H9 (cell line): ENCODE data around the gene ACTN4. TPM values are rescaled to one million over a fixed set of nuclear protein-coding genes. Genes with fewer than 3 reads are reported as not detected.

ENCODE experiments used
- DNase-seq: peaks from one replicate; pipeline ENCODE4 v3.0.0-alpha.2; 2017
- H2AFZ ChIP-seq: one replicate; pipeline ENCODE4 v1.6.1; 2013; ENCODE audit warnings: mild to moderate bottlenecking, low read length, control low read depth, moderate library complexity
- H2AK5ac ChIP-seq: 2 replicates; pipeline ENCODE4 v1.6.1; 2013; ENCODE audit warnings: low read length, control low read depth, mixed read lengths; ENCODE audit not compliant: insufficient read length
- H2BK120ac ChIP-seq: one replicate; pipeline ENCODE4 v1.6.1; 2013; ENCODE audit warnings: low read depth, mild to moderate bottlenecking, low read length, control low read depth, inconsistent platforms; ENCODE audit not compliant: poor library complexity, severe bottlenecking
- H2BK12ac ChIP-seq: 2 replicates; pipeline ENCODE4 v1.6.1; 2013; ENCODE audit warnings: low read length, control low read depth, mixed read lengths, low read depth; ENCODE audit not compliant: insufficient read length
- H2BK15ac ChIP-seq: 2 replicates; pipeline ENCODE4 v1.6.1; 2013; ENCODE audit warnings: low read depth, low read length, control low read depth
- H2BK20ac ChIP-seq: one replicate; pipeline ENCODE4 v1.6.1; 2013; ENCODE audit warnings: low read depth, mild to moderate bottlenecking, low read length, control low read depth, inconsistent platforms; ENCODE audit not compliant: poor library complexity, severe bottlenecking
- H2BK5ac ChIP-seq: 2 replicates; pipeline ENCODE4 v1.6.1; 2013; ENCODE audit warnings: low read length, control low read depth, mixed read lengths; ENCODE audit not compliant: insufficient read length
- H3K14ac ChIP-seq: 2 replicates; pipeline ENCODE4 v1.6.1; 2013; ENCODE audit warnings: low read length, control low read depth; ENCODE audit not compliant: insufficient read depth
- H3K18ac ChIP-seq: 2 replicates; pipeline ENCODE4 v1.6.1; 2013; ENCODE audit warnings: low read depth, mild to moderate bottlenecking, mixed read lengths, low read length, control low read depth; ENCODE audit not compliant: insufficient read length
- H3K23ac ChIP-seq: 2 replicates; pipeline ENCODE4 v1.6.1; 2013; ENCODE audit warnings: low read length, control low read depth, mixed read lengths, low read depth; ENCODE audit not compliant: insufficient read length
- H3K23me2 ChIP-seq: 2 replicates; pipeline ENCODE4 v1.6.1; 2013; ENCODE audit warnings: low read depth, mild to moderate bottlenecking, mixed read lengths, low read length, control low read depth; ENCODE audit not compliant: insufficient read length, poor library complexity, severe bottlenecking
- H3K27ac ChIP-seq: 2 replicates; pipeline ENCODE4 v1.5.1; 2013; ENCODE audit warnings: low read length, control low read depth, mixed read lengths, low read depth; ENCODE audit not compliant: insufficient read length
- H3K27me3 ChIP-seq: 2 replicates; pipeline ENCODE4 v1.6.1; 2013; ENCODE audit warnings: low read length, control low read depth, inconsistent platforms; ENCODE audit not compliant: insufficient read depth
- H3K4ac ChIP-seq: 2 replicates; pipeline ENCODE4 v1.6.1; 2013; ENCODE audit warnings: low read depth, mild to moderate bottlenecking, control low read depth, inconsistent platforms, low read length, moderate library complexity
- H3K4me1 ChIP-seq: 2 replicates; pipeline ENCODE4 v1.6.1; 2013; ENCODE audit warnings: low read length, control low read depth, inconsistent platforms; ENCODE audit not compliant: insufficient read depth
- H3K4me2 ChIP-seq: 2 replicates; pipeline ENCODE4 v1.6.1; 2013; ENCODE audit warnings: low read length, control low read depth, mixed read lengths; ENCODE audit not compliant: insufficient read length, insufficient read depth
- H3K56ac ChIP-seq: 2 replicates; pipeline ENCODE4 v1.6.1; 2013; ENCODE audit warnings: low read depth, mild to moderate bottlenecking, mixed read lengths, low read length, control low read depth; ENCODE audit not compliant: insufficient read length
- H3K79me1 ChIP-seq: 2 replicates; pipeline ENCODE4 v1.6.1; 2013; ENCODE audit warnings: low read depth, mild to moderate bottlenecking, moderate library complexity, low read length, control low read depth, inconsistent platforms; ENCODE audit not compliant: insufficient read depth, poor library complexity, severe bottlenecking
- H3K79me2 ChIP-seq: 2 replicates; pipeline ENCODE4 v1.6.1; 2013; ENCODE audit warnings: low read length, control low read depth, inconsistent platforms; ENCODE audit not compliant: insufficient read depth
- H3K9ac ChIP-seq: 2 replicates; pipeline ENCODE4 v1.6.1; 2013; ENCODE audit warnings: low read length, control low read depth, mixed read lengths; ENCODE audit not compliant: insufficient read length; ENCODE audit errors: extremely low read depth
- H3K9me3 ChIP-seq: one replicate; pipeline ENCODE4 v1.6.1; 2013; ENCODE audit warnings: low read depth, low read length, inconsistent platforms; ENCODE audit not compliant: control insufficient read depth
- H3T11ph ChIP-seq: one replicate; pipeline ENCODE4 v1.6.1; 2013; ENCODE audit warnings: mild to moderate bottlenecking, low read length, control low read depth, inconsistent platforms
- H4K20me1 ChIP-seq: one replicate; pipeline ENCODE4 v1.6.1; 2013; ENCODE audit not compliant: control insufficient read depth, insufficient read length, insufficient read depth
- H4K5ac ChIP-seq: 2 replicates; pipeline ENCODE4 v1.6.1; 2013; ENCODE audit warnings: low read depth, mild to moderate bottlenecking, mixed read lengths, low read length, control low read depth; ENCODE audit not compliant: insufficient read length
- H4K8ac ChIP-seq: replicated peaks from 2 replicates; pipeline ENCODE4 v1.6.1; 2013; ENCODE audit warnings: low read length, control low read depth, mixed read lengths, low read depth; ENCODE audit not compliant: insufficient read length
- H4K91ac ChIP-seq: 2 replicates; pipeline ENCODE4 v1.6.1; 2013; ENCODE audit warnings: low read depth, mild to moderate bottlenecking, moderate library complexity, mixed read lengths, low read length, control low read depth; ENCODE audit not compliant: insufficient read length
- H3K27ac Mint-ChIP-seq, 3 experiments: 2 replicates in 2 of 3; 3 replicates in 1 of 3; pipeline ENCODE4 v1.8.0; 2020 to 2021; ENCODE audit warnings: mixed read lengths in 3 of 3, mild to moderate bottlenecking in 1 of 3, moderate library complexity in 1 of 3
- H3K27me3 Mint-ChIP-seq: 2 replicates; pipeline ENCODE4 v1.8.0; 2021; ENCODE audit warnings: low read depth, mild to moderate bottlenecking, moderate library complexity, mixed read lengths
- H3K36me3 Mint-ChIP-seq, 3 experiments: 2 replicates in 2 of 3; 3 replicates in 1 of 3; pipeline ENCODE4 v1.8.0; 2020 to 2021; ENCODE audit warnings: low read depth in 3 of 3, mixed read lengths in 3 of 3; ENCODE audit not compliant: insufficient read depth in 1 of 3
- H3K4me1 Mint-ChIP-seq, 2 experiments: 2 replicates each; pipeline ENCODE4 v1.8.0; 2020; ENCODE audit warnings: mixed read lengths in 2 of 2
- H3K4me3 Mint-ChIP-seq, 2 experiments: 2 replicates in 1 of 2; 3 replicates in 1 of 2; pipeline ENCODE4 v1.8.0; 2020 to 2021; ENCODE audit warnings: mild to moderate bottlenecking in 2 of 2, mixed read lengths in 2 of 2, moderate library complexity in 1 of 2
- H3K9me3 Mint-ChIP-seq, 2 experiments: 2 replicates in 1 of 2; 3 replicates in 1 of 2; pipeline ENCODE4 v1.8.0; 2020; ENCODE audit warnings: mild to moderate bottlenecking in 2 of 2, mixed read lengths in 2 of 2, moderate library complexity in 1 of 2
- CTCF ChIP-seq: fragments of 200-600 bp; sonication (generic); conservative IDR thresholded peaks from 3 replicates; pipeline ENCODE4 v1.8.0; 2021; ENCODE audit warnings: antibody characterized with exemption, mild to moderate bottlenecking
- WGBS: extraction: QIAGEN DNeasy Blood & Tissue Kit; methylation state at CpG from one replicate; pipeline ENCODE4 v1.1.7; 2013; ENCODE audit warnings: missing lambda C conversion rate, low lambda C conversion rate, mixed read lengths; ENCODE audit not compliant: insufficient read length; ENCODE audit errors: extremely low coverage; 5-methylcytosine and 5-hydroxymethylcytosine counted together
- total RNA-seq: library from RNA; stranded (reverse); gene quantifications from 2 replicates; pipeline ENCODE4 v1.2.1, GENCODE V29; 2021

The ACTN4 gene
- total RNA-seq, 1 experiment from 2014 or later: 369 TPM

GRCh38 chr19:38700350-38700901 is 53.0 kb downstream of the ACTN4 start:
- H3K4me3 Mint-ChIP-seq: no peak overlapping the region
- Histone ChIP-seq H2BK120ac (no peak overlapping the region), H2BK5ac (no peak overlapping the region), H3K14ac (no peak overlapping the region; the same call in 1 of the 2 replicates), H2BK15ac (no peak overlapping the region), H4K5ac (no peak overlapping the region), H2BK12ac (no peak overlapping the region), H3K27me3 (no peaks in the 10 kb centered on the region), H4K8ac (no peak overlapping the region), H3K79me2 (peaks cover 12% of the 10 kb centered on the region; the same call in 1 of the 2 replicates), H3K27ac (no peak overlapping the region), H3K9ac (no peak overlapping the region), H3T11ph (no peak overlapping the region), H3K56ac (no peak overlapping the region), H3K23me2 (no peaks in the 10 kb centered on the region), H3K23ac (no peak overlapping the region), H2BK20ac (no peak overlapping the region), H3K9me3 (no peaks in the 10 kb centered on the region), H3K4ac (no peak overlapping the region), H4K91ac (no peak overlapping the region), H3K4me1 (no peaks in the 10 kb centered on the region; the same call in 1 of the 2 replicates), H2AFZ (no peak overlapping the region), H3K79me1 (peaks cover 2% of the 10 kb centered on the region), H3K18ac (no peak overlapping the region), H4K20me1 (no peaks in the 10 kb centered on the region), H2AK5ac (no peak overlapping the region), H3K4me2 (no peak overlapping the region)
- no CpG with 5 or more reads among the region's 22 CpGs for WGBS
- no peaks in the 10 kb centered on the region; a peak in 1 of 5 replicates for H3K9me3 Mint-ChIP-seq
- H3K27me3 Mint-ChIP-seq: no peaks in the 10 kb centered on the region; the same call in 1 of the 2 replicates
- peaks cover 28 to 29% of the 10 kb centered on the region in 2 experiments for H3K4me1 Mint-ChIP-seq
- no peak for TF ChIP-seq CTCF
- H3K36me3 Mint-ChIP-seq: peaks cover 20 to 67% (median 48%) of the 10 kb centered on the region in 3 experiments; a peak in 6 of 7 replicates
- DNase-seq: no peak
- H3K27ac Mint-ChIP-seq: peak overlapping the region; percentile 77 to 91 (median 91); a peak in 6 of 7 replicates
